Left ventricle myocardium inferior (tissue), 1 donor: ENCODE results near the gene GLIS2. TPM values are rescaled to one million over a fixed set of nuclear protein-coding genes. Genes with fewer than 3 reads are reported as not detected.

Source experiments
- DNase-seq: peaks from one replicate; pipeline ENCODE4 v3.0.0-alpha.2; 2020
- H3K27ac ChIP-seq: fragments of 200-600 bp; replicated peaks from 2 replicates; pipeline ENCODE4 v1.8.0; 2021
- H3K27me3 ChIP-seq: fragments of 200-600 bp; 2 replicates; pipeline ENCODE4 v1.8.0; 2021; ENCODE audit warnings: low read depth
- H3K36me3 ChIP-seq: fragments of 200-600 bp; 2 replicates; pipeline ENCODE4 v1.8.0; 2021
- H3K4me1 ChIP-seq: fragments of 200-600 bp; 2 replicates; pipeline ENCODE4 v1.8.0; 2021
- H3K4me3 ChIP-seq: fragments of 200-600 bp; 2 replicates; pipeline ENCODE4 v1.8.0; 2021; ENCODE audit warnings: mild to moderate bottlenecking, moderate library complexity
- H3K9me3 ChIP-seq: fragments of 200-600 bp; replicated peaks from 2 replicates; pipeline ENCODE4 v1.8.0; 2021
- intact Hi-C: fragments of 100-400 bp; cut with micrococcal nuclease; formaldehyde crosslinking; loops from one replicate; pipeline ENCODE4 v1.11.0; 2022
- total RNA-seq: library from RNA; stranded (reverse); fragmentation: NEBNext Ultra II Directional; extraction: Animal tissue kit (Norgen Biotek cat#: 25700); gene quantifications from one replicate; pipeline ENCODE4 v1.2.1, GENCODE V29; 2021
- TF ChIP-seq, protein P1 (sequence below): fragments of 200-600 bp; IDR thresholded peaks from 2 replicates; pipeline ENCODE4 v1.8.0; 2021; ENCODE audit warnings: antibody characterized with exemption, mild to moderate bottlenecking, borderline replicate concordance
- donor health status: DM: no; HTN: yes; CAD: no; lungs with severe emphysema.

Gene GLIS2
- total RNA-seq, 1 donor from 2014 or later: 17.2 TPM

- intact Hi-C loops: no loop called here
- no peaks in the 10 kb centered on the region for H3K36me3 ChIP-seq
- no peak for DNase-seq
- no peak overlapping the region for H3K4me3 ChIP-seq
- TF ChIP-seq, protein P1, sequence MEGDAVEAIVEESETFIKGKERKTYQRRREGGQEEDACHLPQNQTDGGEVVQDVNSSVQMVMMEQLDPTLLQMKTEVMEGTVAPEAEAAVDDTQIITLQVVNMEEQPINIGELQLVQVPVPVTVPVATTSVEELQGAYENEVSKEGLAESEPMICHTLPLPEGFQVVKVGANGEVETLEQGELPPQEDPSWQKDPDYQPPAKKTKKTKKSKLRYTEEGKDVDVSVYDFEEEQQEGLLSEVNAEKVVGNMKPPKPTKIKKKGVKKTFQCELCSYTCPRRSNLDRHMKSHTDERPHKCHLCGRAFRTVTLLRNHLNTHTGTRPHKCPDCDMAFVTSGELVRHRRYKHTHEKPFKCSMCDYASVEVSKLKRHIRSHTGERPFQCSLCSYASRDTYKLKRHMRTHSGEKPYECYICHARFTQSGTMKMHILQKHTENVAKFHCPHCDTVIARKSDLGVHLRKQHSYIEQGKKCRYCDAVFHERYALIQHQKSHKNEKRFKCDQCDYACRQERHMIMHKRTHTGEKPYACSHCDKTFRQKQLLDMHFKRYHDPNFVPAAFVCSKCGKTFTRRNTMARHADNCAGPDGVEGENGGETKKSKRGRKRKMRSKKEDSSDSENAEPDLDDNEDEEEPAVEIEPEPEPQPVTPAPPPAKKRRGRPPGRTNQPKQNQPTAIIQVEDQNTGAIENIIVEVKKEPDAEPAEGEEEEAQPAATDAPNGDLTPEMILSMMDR: no peak
- H3K27me3 ChIP-seq: no peaks in the 10 kb centered on the region
- H3K4me1 ChIP-seq: peaks cover 43% of the 10 kb centered on the region
- H3K9me3 ChIP-seq: no peaks in the 10 kb centered on the region
- H3K27ac ChIP-seq: peak overlapping the region; percentile 38
These were observed 24.2 kb upstream of the GLIS2 start for GRCh38 chr16:4291699-4292098.

GRCh38 chr16:4293181-4293716, 22.6 kb upstream of the GLIS2 start:
- Histone ChIP-seq H3K4me1 (peaks cover 40% of the 10 kb centered on the region), H3K36me3 (no peaks in the 10 kb centered on the region), H3K9me3 (no peaks in the 10 kb centered on the region), H3K27ac (peak overlapping the region; percentile 52), H3K27me3 (no peaks in the 10 kb centered on the region), H3K4me3 (peak overlapping the region; percentile 30)
- TF ChIP-seq, protein P1: no peak
- intact Hi-C loops: no loop called here
- DNase-seq: no peak

GRCh38 chr16:4293822-4294457, 21.9 kb upstream of the GLIS2 start:
- no peaks in the 10 kb centered on the region for H3K9me3 ChIP-seq
- H3K27ac ChIP-seq: peak overlapping the region; percentile 52
- H3K4me3 ChIP-seq: peak overlapping the region; percentile 30
- intact Hi-C loops: no loop called here
- TF ChIP-seq, protein P1: no peak
- no peaks in the 10 kb centered on the region for H3K36me3 ChIP-seq
- peak; percentile 46 for DNase-seq
- H3K4me1 ChIP-seq: peaks cover 40% of the 10 kb centered on the region
- no peaks in the 10 kb centered on the region for H3K27me3 ChIP-seq

DNA sequence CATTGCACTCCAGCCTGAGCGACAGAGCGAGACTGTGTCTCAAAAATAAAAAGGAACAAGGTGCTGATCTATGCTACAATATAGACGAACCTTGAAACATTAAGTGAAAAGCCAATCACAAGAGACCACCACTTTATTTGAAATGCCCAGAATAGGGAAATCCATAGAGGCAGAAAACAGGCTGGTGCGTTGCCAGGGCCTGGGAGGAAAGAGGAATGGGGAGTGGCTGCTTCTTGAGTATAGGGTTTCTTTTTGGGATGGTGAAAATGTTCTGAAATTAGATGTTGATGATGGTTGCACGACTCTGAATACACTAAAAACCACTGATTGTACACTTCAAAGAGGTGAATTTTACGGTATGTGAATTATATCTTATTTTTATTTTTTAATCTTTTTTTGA, 20.3 kb upstream of the GLIS2 start:
- TF ChIP-seq, protein P1: no peak
- Histone ChIP-seq H3K27me3 (no peaks in the 10 kb centered on the region), H3K9me3 (no peaks in the 10 kb centered on the region), H3K4me3 (no peak overlapping the region), H3K27ac (no peak overlapping the region), H3K4me1 (peaks cover 48% of the 10 kb centered on the region), H3K36me3 (no peaks in the 10 kb centered on the region)
- intact Hi-C loops: no loop called here
- no peak for DNase-seq

DNA sequence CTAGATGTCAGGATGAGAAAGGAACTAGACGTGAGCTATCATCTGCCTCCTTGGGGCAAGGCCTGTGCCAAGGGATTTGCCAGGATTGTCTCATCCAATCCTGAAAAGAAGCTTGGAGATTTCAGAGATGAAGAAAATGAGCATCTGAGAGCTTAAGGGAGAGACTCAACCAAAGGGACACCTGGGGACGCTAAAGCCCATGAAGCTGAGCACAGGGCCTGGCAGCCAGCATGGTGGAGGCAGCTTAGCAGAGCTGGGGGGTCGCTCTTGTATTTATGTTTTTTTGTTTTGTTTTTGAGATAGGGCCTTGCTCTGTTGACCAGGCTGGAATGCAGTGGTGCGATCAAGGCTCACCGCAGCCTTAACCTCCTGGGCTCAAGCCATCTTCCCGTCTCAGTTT, 18.4 kb upstream of the GLIS2 start:
- intact Hi-C loops: no loop called here
- TF ChIP-seq, protein P1: no peak

More for the DNA sequence above, 18.4 kb upstream of the GLIS2 start:
- H3K9me3 ChIP-seq: no peaks in the 10 kb centered on the region
- H3K27me3 ChIP-seq: no peaks in the 10 kb centered on the region
- no peaks in the 10 kb centered on the region for H3K36me3 ChIP-seq
- no peak for DNase-seq
- peaks cover 39% of the 10 kb centered on the region for H3K4me1 ChIP-seq
- no peak overlapping the region for H3K4me3 ChIP-seq
- no peak overlapping the region for H3K27ac ChIP-seq
